Mesenteric fat pad (tissue), 1 donor: ENCODE measurements around the gene TTC8. TPM values are rescaled to one million over a fixed set of nuclear protein-coding genes. Genes with fewer than 3 reads are reported as not detected.

ENCODE experiments used
- total RNA-seq: library from RNA; stranded (reverse); fragmentation: NEBNext Ultra II Directional; extraction: Animal tissue kit (Norgen Biotek cat#: 25700); gene quantifications from one replicate; pipeline ENCODE4 v1.2.1, GENCODE V29; 2021
- donor health status: DM: yes; HTN: yes; CAD: no.

Gene TTC8
- total RNA-seq, 1 donor from 2014 or later, result 18.9 TPM

Other genes starting within 250 kb of the TTC8 start
- 0.13 TPM for gene EML5, start 31.7 kb upstream of the TTC8 start, total RNA-seq